Non-pigmented ciliary epithelial cell (primary cell): Measurements from ENCODE around the gene NKG7.
"Not testable (repeated sequence)": the region's sequence is repeated elsewhere in the genome, so short reads cannot be mapped to it uniquely, and the experiment has no call there.

Source experiments
- DNase-seq: peaks from one replicate; pipeline ENCODE4 v3.0.0-alpha.2; 2010; ENCODE audit warnings: low read depth

NKG7 gene, protein sequence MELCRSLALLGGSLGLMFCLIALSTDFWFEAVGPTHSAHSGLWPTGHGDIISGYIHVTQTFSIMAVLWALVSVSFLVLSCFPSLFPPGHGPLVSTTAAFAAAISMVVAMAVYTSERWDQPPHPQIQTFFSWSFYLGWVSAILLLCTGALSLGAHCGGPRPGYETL

GRCh38 chr19:51372649-51373504, at the start of gene NKG7:
TSS of gene NKG7 (minus strand) at chr19:51372654. CDS start at chr19:51372535, 119 bp downstream.
- DNase-seq: no peak

DNA sequence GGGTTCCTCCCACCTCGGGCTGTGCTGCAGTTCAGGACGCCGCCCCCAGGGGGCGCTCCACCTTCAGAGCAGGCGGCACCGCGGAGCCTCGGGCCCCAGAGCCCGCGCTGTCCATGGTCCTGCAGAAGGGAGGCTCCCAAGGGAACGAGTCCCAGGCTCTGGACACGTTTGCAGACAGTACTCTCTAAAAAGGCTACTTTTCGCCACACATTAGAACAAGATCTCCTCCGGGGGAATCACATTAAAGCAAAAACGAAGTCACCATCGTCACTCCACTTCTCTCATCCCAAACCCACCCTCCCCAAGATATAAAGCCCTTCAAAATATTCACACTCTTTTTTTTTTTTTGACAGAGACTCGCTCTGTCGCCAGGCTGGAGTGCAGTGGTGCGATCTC, 49.6 kb upstream of the NKG7 start:
- no peak for DNase-seq

DNA sequence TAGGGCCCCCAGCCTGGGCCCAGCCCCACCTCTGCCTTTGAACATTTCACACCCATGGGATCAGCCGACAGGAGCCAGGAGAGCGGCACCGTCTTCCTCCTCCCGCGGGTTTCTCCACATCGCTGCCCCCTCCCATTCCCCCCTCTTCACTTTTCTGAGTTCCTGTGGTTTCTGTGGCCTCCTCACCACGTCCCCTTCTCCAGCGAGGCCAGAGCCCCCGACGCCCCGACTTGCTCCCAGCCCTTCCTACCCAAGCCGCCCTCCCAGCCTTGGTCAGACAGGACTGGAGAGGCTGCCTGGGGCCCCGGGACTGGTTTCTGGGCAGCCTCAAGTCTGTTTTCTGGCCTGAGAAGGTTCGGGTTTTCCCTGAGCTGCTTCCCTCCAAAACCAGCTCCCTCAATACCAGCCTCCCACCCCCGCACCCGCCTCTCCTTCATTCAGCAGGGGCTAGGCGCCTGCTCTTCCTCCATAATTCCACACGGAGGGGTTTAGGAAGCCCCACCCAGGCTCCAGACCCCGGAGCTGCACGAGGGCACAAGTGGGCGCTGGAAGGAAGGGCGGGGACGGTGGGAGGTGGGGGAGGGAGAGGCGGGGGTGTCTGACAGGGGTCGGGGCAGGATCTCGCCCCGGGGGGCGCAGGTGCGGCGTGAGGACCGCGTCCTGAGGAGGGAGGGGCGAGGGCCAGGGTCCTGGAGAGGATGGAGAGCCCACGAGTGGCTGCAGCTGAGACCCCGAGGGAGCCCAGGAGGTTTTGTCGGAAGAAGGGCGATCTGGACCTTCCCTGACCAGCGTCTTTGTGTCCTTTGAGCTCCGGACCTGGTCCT, 49.0 kb upstream of the NKG7 start:
- no peak for DNase-seq

- DNase-seq: not testable (repeated sequence)
Observed at GRCh38 chr19:51420511-51420910, 48.1 kb upstream of the NKG7 start.

DNA sequence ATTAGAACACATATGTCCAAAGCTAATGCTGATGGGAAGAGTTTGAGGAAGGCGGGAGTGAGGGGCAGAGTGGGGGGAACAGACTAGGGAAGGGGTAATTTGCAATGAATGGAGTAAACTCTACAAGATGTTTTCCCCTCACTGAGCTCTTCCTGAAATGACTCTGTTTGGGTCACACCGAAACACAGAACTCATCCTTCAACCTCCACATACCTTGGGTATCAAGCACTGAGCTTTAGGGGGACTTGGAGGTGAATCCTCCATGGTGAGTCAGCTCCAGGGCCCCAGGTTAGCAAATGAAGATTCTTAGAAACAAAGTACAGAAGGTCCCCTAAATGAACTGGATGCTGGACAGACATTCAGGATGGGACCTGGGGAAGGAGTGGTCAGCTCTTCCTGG, 46.3 kb upstream of the NKG7 start:
- no peak for DNase-seq

- no peak for DNase-seq
Observed at GRCh38 chr19:51417810-51418157, 45.3 kb upstream of the NKG7 start.

DNA sequence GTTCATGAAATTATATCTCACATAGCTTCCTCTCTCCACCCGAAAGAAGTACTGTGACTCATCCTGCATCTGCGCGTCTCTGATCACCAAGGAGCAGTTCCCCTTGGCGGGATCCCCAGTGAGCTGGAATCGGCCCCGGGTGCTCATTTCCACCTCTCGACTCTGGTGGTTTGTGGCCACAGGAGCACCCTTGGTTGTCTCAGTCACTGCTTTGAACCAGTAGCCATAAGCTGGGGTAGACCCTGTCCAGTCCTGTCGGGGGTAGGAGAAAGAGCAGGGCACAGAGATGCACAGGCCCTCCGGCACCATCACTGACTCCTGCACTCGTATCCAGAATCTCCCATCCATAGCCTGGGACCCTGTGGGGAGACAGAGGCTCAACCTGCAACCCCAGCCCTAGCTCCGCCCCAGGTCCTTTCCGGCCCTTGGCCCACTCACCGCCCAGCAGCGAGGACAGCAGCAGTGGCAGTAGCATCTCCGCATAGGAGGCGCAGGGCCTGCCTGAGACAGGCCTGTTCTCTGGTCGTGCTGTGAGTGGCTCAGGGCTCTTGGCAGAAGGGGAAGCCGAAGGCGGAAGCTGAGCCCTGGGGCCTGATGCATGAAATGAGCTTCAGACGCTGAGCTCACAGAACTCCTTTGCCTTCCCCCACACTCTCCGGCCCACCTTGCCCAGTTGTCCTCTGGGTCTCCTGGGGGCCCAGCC, 44.8 kb upstream of the NKG7 start, which contains the start of gene SIGLEC10:
Gene SIGLEC10, minus strand, starts transcription at position 536 of the 703 bp plus-strand sequence. Its CDS starts 61 bp downstream, at position 475.
- DNase-seq: no peak

GRCh38 chr19:51416422-51416821, 44.0 kb upstream of the NKG7 start:
- DNase-seq: not testable (repeated sequence)

- DNase-seq: no peak
Observed at GRCh38 chr19:51415187-51415586, 42.7 kb upstream of the NKG7 start.

DNA sequence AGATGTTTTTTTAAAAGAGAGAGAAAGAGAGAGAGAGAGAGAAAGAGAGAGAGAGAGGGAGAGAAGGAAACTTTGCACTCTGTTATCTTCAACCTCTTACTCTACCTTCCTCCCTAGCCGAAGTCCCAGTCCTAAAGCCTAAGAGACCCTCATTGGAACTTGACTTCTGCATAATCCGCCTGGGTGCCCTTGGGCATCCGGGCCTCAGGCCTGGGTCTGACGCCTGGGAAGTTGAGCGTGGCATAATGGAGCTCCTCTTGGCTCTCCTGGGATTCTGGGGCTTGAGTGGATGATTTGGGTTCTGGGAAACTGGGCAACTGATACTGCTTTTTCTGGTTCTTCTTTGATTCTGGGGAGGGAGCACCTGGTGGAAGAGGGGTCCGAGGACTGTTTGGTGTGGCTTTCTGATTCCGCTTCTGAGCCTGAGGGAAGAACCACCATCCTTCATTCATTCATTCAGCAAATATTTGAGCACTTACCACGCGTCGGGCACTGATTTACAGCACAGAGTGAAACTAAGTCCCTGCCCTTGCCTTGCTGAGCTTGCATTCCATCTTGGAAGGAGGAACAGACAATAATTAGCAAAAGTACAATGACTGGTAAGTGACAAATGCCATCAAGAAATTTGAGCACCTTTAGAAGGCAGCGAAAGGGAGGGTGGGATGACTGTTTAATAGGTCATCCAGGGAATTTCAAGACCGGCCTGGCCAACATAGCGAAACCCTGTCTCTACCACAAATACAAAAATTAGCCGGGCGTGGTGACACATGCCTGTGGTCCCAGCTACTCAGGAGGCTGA, 38.7 kb upstream of the NKG7 start:
- DNase-seq: no peak

- no peak for DNase-seq
Observed at GRCh38 chr19:51407511-51408131, 35.2 kb upstream of the NKG7 start.

- DNase-seq: no peak
Observed at GRCh38 chr19:51402117-51402516, 29.7 kb upstream of the NKG7 start.

DNA sequence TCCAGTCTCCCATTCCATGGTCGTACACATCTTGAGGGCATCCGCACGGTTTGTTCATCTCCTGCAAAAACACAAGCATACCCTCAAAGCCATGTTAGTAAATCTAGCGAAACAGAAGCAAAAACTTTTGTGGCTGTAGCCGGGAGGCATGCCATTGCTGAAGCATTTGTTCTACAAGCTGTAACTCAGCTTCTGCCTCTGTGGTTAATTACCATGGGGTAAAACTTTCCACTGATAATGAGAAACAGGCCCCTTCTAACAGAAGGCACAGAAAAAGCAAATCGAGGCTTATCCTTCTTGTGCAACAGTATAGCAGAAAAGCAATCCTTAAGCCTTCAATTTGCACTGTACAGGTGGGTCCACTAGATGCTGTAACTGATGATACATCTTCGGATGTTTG, 27.5 kb upstream of the NKG7 start:
- DNase-seq: not testable (repeated sequence)

- DNase-seq: no peak
Observed at GRCh38 chr19:51399231-51399630, 26.8 kb upstream of the NKG7 start.

DNA sequence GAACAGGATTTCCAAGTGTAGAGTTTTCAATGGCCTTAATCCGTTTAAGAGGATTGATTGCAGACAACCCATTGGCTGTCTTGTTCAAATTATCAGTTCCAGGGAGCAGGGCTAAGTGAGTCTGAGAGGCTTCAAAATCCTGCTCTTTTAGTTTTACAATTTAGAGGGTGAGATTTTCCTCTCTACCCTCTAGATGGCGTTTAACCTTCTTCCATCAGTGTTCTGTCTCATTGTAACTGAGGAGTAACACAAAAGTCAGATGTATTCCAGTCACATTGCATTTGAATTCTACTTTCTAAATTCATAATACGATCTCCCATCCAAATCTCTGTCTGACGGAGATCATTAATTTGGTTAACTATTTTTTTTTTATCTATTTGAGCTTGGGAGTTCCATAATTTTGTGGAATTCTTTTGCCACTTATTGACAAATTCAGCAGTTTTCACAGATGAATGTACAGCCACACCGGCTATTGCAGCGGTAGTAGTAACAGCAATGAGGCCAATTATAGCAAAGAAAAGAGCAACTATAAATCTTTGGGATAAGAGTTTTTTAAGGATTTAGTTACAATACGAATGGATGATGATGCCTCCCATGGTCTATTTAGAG, 25.7 kb upstream of the NKG7 start:
- no peak for DNase-seq

DNA sequence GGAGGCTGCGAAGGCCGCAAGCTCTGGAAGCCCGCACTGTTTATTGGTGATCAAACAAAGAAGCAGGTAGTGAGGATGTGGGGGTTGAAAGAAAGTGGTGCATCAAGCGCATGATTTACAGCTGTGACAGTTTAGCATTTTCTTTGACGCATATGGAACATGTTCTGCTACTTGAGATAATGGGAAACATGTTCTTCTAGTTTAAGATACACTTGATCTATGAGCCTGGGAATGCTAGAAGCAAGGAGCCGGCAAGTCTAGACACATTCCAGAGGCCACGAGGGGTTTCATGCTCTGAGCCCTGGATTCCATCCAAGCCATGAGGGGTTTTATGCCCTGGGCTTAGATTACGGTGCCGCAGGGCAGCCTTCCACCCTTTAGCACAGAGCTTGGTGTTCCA, 25.0 kb upstream of the NKG7 start:
- not testable (repeated sequence) for DNase-seq

DNA sequence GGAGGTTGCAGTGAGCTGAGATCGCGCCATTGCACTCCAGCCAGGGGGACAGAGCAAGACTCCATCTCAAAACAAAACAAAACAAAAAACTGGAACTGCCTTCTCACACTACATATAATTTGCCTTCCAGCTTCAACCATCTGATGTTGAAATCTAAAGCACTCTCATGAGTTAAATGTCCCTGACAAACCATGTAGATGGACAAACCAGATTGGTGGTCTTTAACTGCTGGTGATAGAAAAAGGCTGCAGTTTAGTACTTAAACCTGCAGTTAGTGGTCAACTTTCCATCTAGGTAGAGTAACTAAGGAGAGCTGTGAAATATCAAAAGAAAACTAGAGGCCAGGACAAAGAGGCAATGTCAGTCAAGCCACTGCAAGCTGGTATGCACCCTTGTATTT, 23.7 kb upstream of the NKG7 start:
- no peak for DNase-seq

DNA sequence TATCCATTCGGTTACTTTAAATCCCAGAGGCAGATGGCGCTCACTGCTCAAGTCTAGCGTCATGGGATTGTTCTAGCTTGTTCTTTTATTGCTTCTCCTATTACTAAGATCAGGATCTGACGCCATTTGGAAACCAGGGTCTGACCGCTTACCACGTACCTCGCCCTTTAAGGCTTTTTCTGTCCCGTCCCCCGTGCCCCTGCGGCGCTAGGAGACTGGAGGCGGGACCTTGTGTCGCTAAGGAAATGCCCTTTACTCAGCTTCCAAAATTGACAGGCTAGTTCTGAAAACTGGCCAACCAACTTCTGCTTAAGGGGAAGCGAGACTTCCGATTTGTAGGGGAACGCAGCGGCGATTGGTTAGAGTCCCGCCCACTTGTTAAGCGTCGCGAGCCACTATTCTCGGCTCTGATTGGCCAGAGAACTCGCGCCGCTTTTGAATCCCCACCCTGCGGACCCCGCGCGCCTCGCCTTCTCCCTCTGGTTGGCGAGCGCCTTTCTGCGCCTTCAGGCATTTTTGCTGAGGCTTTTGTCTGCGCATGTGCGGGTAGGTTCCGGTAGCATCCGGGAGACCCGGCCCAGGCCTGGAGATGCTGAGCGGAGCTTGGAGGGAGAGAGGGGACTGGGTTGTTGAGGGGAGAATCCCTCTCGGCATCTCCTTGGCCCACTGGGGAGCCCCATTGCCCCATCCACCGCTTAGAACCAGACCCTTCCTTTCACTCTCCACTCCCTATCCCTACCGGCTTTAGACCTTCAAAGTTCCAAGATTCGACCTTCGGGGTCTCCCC, 21.8 kb upstream of the NKG7 start:
- peak; percentile 98 for DNase-seq

GRCh38 chr19:51392701-51393100, 20.2 kb upstream of the NKG7 start:
- DNase-seq: no peak
